Measurements from ENCODE around the gene RAB37.

DNA sequence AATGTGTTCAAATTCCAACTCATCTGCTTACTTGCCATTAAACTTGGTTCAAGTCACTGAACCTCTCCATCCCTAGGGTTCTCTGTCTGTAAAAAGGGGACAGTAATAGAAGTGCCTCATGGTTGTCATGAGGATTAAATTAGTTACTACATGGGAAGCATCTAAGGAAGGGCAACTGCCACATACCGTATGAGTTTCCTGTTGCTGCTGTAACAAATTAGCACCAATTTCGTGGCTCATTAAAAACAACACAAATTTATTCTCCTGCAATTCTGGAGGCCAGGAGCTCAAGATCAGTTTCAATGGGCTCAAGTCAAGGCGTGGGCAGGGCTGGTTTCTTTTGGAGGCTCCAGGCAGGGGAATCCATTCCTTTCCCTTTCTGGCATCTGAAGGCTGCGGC, 43.0 kb upstream of the RAB37 start:
- TF ChIP-seq POLR2A (IDR thresholded peaks at IDR 0.05; ENCODE audit: low read length) (no peak), GATA1 (IDR thresholded peaks at IDR 0.05; ENCODE audit: low read depth, low read length) (no peak)

Data from erythroblast (primary cell).